IPS-18c (cell line): ENCODE results near the gene PARD3.
"Not testable (repeated sequence)": the region's sequence is repeated elsewhere in the genome, so short reads cannot be mapped to it uniquely, and the experiment has no call there.

Experiments
- H3K4me3 ChIP-seq: 2 replicates; pipeline ENCODE4 v1.7.0; 2013; ENCODE audit warnings: low read depth, mild to moderate bottlenecking, low read length, moderate library complexity; ENCODE audit not compliant: insufficient read depth
- H3K9me3 ChIP-seq: one replicate; pipeline ENCODE4 v1.6.1; 2013; ENCODE audit warnings: mild to moderate bottlenecking, low read length, moderate library complexity; ENCODE audit not compliant: control insufficient read depth, insufficient read depth

The PARD3 gene

GRCh38 chr10:34741087-34741486 is 74.0 kb downstream of the PARD3 start:
- H3K4me3 ChIP-seq, H3K9me3 ChIP-seq: not testable (repeated sequence)

- peak overlapping the region; percentile 20; the same call in 1 of the 2 replicates for H3K4me3 ChIP-seq
- no peaks in the 10 kb centered on the region for H3K9me3 ChIP-seq
Measured at GRCh38 chr10:34740321-34740720, 74.8 kb downstream of the PARD3 start.

GRCh38 chr10:34739915-34740314 is 75.2 kb downstream of the PARD3 start:
- Histone ChIP-seq H3K4me3 (peak overlapping the region; percentile 21; the same call in 1 of the 2 replicates), H3K9me3 (no peaks in the 10 kb centered on the region)

- Histone ChIP-seq H3K9me3 (no peaks in the 10 kb centered on the region), H3K4me3 (no peak overlapping the region)
Measured at GRCh38 chr10:34737772-34738169, 77.3 kb downstream of the PARD3 start.

GRCh38 chr10:34736976-34737771 is 77.9 kb downstream of the PARD3 start:
- Histone ChIP-seq H3K4me3 (no peak overlapping the region), H3K9me3 (no peaks in the 10 kb centered on the region)

- H3K9me3 ChIP-seq, result no peaks in the 10 kb centered on the region
Measured at GRCh38 chr10:34734918-34735317, 80.2 kb downstream of the PARD3 start.

GRCh38 chr10:34732926-34733325 is 82.2 kb downstream of the PARD3 start:
- Histone ChIP-seq H3K9me3 (no peaks in the 10 kb centered on the region), H3K4me3 (no peak overlapping the region)

More at GRCh38 chr10:34734918-34735317, 80.2 kb downstream of the PARD3 start:
- no peak overlapping the region for H3K4me3 ChIP-seq

GRCh38 chr10:34731885-34732701 is 83.0 kb downstream of the PARD3 start:
- H3K4me3 ChIP-seq, result no peak overlapping the region

GRCh38 chr10:34731213-34731612 is 83.9 kb downstream of the PARD3 start:
- Histone ChIP-seq H3K9me3 (no peaks in the 10 kb centered on the region), H3K4me3 (no peak overlapping the region)

More at GRCh38 chr10:34731885-34732701, 83.0 kb downstream of the PARD3 start:
- H3K9me3 ChIP-seq, result no peaks in the 10 kb centered on the region

GRCh38 chr10:34730726-34731125 is 84.4 kb downstream of the PARD3 start:
- no peaks in the 10 kb centered on the region for H3K9me3 ChIP-seq
- no peak overlapping the region for H3K4me3 ChIP-seq

GRCh38 chr10:34729619-34730018 is 85.5 kb downstream of the PARD3 start:
- H3K9me3 ChIP-seq, result no peaks in the 10 kb centered on the region
- H3K4me3 ChIP-seq, result no peak overlapping the region

- Histone ChIP-seq H3K9me3 (no peaks in the 10 kb centered on the region), H3K4me3 (no peak overlapping the region)
Measured at GRCh38 chr10:34728361-34728760, 86.7 kb downstream of the PARD3 start.

- Histone ChIP-seq H3K9me3 (no peaks in the 10 kb centered on the region), H3K4me3 (no peak overlapping the region)
Measured at GRCh38 chr10:34727595-34728033, 87.5 kb downstream of the PARD3 start.

GRCh38 chr10:34726862-34727261 is 88.2 kb downstream of the PARD3 start:
- H3K4me3 ChIP-seq, result no peak overlapping the region

GRCh38 chr10:34723750-34724149 is 91.3 kb downstream of the PARD3 start:
- Histone ChIP-seq H3K9me3 (no peaks in the 10 kb centered on the region), H3K4me3 (no peak overlapping the region)

More at GRCh38 chr10:34726862-34727261, 88.2 kb downstream of the PARD3 start:
- H3K9me3 ChIP-seq, result no peaks in the 10 kb centered on the region

GRCh38 chr10:34722404-34722803 is 92.7 kb downstream of the PARD3 start:
- Histone ChIP-seq H3K4me3 (no peak overlapping the region), H3K9me3 (no peaks in the 10 kb centered on the region)

- H3K9me3 ChIP-seq, result no peaks in the 10 kb centered on the region
- H3K4me3 ChIP-seq, result no peak overlapping the region
Measured at GRCh38 chr10:34721208-34721840, 93.8 kb downstream of the PARD3 start.
